ENCODE data around the gene SMIM29.
"Not testable (repeated sequence)": the region's sequence is repeated elsewhere in the genome, so short reads cannot be mapped to it uniquely, and the experiment has no call there.

Gene SMIM29

GRCh38 chr6:34248727-34249468, at the start of gene SMIM29:
TSS of gene SMIM29 (minus strand) at chr6:34249006. CDS start at chr6:34247791, 1,215 bp downstream.
- ATAC-seq (peak; percentile 75), DNase-seq (peak; percentile 99)

DNA sequence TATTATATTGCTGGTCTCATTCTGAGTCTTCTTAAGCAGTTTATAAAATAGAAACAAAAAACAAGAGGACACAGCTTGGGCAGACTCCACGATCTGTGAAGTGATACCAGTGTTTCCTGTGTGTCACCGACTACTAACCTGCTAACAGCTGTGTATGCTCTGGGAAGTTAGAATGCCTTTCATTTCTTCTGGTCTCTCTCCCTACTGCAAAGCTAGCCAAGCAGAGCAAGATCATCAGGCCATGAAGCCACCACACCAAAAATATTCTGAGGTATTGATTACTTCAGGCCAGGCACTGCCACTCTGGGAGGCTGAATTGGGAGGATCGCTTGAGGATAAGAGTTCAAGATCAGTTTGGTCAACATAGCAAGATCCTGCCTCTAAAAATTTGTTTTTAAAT, 46.9 kb upstream of the SMIM29 start:
- no peak for DNase-seq
- ATAC-seq, result peak; percentile 86

DNA sequence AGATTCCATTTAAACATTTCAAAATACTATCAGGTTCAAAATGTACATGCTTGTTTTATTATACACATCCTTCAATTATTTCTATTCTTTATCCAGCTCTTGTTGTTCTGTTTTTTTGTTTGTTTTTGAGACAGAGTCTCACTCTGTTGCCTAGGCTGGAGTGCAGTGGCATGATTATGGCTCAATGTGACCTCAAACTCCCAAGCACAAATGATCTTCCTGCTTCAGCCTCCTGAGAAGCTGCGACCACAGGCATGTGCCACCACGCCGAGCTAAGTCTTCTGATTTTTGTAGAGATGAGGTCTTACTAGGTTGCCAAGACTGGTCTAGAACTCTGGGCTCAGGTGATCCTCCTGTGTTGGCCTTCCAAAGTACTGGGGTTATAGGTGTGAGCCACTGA, 44.1 kb upstream of the SMIM29 start:
- ATAC-seq (no peak), DNase-seq (no peak)

- ATAC-seq (no peak), DNase-seq (no peak)
These were observed 40.3 kb upstream of the SMIM29 start for GRCh38 chr6:34289137-34289536.

- ATAC-seq, result no peak
- DNase-seq, result no peak
These were observed 39.8 kb upstream of the SMIM29 start for GRCh38 chr6:34288581-34288980.

- ATAC-seq (no peak), DNase-seq (no peak)
These were observed 36.8 kb upstream of the SMIM29 start for GRCh38 chr6:34285448-34286164.

GRCh38 chr6:34284563-34285447, 36.0 kb upstream of the SMIM29 start:
- ATAC-seq (no peak), DNase-seq (no peak)

GRCh38 chr6:34281702-34282334, 33.0 kb upstream of the SMIM29 start:
- no peak for ATAC-seq
- DNase-seq, result no peak

DNA sequence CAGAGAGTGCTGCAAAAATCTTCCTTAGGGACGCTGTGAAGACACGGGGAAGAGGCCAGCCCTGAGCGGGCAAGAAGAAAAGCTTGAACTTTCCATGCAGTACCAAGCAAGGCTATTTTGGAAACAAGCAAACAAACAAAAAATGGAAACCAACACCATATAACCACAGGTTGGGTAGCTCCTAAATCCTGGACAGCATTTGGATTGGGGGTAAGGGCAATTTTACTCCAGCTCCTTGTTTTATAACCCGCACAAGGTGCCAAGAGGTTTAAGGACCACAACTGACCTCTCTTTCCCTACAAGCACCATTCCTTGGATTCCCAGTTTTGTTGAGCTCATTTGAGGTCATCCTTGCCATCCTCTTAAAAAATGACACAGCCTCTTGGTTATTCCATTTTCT, 31.4 kb upstream of the SMIM29 start:
- ATAC-seq, result no peak
- no peak for DNase-seq

- ATAC-seq, result no peak
- DNase-seq, result no peak
These were observed 30.0 kb upstream of the SMIM29 start for GRCh38 chr6:34278833-34279232.

DNA sequence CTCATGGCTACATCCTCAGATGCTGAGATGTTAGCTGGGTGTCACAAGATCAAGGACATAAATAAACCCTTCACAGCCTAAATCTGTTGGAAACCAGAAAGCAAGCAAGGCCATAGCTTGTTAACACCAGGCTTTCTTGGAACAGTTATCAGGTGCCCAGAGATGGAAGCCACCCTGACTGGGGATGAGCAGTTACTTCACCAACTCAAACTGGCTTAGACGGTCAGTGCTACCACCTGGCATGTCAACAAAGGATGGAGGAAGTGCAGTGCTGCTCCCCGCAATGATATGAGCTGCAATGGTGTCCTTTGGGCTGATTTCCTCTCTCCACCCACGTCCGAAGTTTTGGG, 28.9 kb upstream of the SMIM29 start:
- ATAC-seq (no peak), DNase-seq (no peak)

DNA sequence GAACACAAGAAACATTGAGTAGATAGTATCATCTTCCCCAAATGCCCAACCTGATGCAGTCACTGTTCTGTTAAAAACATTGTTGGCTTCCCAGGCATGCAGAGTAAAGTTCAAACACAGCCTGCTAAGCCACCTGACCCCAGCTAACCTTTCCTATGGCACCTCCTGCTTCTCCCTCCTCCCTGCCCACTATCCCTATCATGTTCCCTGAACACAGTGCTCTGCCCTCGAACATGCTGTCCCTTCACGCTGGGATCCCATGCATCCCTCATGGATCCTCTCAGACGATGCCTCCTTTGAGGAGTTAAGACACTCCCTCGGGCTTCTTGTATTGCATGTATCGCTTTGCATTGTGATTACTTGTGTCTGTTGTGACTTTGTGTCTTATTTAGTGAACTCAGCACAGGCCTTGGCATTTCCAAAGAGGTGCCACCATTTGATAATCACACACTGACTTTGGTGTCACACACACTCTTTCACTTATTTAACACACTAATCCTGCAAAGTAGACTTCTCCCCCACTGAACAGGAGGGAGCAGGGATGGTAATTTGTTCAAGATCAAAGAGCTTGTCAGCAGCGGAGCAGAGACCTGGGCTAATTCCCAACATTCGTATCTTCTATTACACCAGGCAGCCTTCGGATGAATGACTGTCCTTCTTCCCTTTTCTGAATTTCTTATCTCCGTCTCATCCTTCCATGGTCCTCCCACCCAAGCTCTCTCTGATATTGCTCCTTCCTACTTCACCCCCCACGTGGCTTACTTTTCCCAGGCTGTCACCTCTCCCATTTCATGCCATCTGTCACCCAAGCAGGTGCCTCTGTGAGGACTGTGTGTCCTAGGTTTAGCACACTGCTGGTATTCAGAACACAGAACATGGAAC, 28.3 kb upstream of the SMIM29 start:
- no peak for ATAC-seq
- no peak for DNase-seq

DNA sequence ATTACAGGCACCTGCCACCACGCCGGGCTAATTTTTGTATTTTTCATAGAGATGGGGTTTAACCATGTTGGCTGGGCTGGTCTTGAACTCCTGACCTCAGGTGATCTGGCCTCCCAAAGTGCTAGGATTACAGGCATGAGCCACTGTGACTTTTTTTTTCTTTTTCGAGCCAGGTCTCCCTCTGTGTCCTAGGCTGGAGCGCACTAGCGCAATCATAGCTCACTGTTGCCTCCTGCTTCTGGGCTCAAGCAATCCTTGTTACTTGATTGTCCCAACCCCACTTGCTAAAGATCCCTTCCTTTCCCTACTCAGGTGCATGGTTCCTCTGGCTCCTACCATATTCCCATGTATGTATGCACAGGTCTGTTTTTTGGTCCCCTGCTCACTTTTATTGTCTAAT, 27.4 kb upstream of the SMIM29 start:
- ATAC-seq, result no peak

DNA sequence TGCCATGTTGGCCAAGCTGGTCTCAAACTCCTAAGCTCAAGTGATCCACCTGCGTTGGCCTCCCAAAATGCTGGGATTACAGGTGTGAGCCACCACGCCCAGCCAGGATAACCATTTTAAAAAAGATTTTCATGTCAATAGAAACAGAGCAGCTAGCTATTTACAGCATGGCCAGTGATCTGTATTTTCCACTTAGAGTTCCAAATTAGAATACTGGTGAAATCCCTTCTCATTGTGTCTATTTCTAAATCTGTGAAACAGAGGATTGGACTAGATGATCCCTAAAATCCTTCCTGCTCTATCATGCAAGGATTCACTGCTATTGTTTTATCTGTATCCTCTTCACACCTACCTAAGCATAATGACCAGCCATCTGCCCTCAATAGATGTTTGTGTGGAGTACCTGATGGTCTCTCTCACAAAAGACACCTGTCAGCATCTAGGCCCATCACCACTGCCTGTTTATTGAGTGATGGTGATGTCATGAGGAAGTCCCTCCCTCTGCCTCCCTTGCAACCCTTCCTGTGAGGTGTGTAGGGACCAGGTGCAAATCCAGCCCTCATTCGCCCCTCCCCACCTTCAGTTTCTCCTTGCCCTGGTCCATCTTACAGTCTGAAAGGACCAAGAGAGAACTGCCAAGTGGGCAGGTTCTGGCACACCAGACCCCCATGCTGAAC, 26.5 kb upstream of the SMIM29 start:
- ATAC-seq, result peak; percentile 43

More for the DNA sequence above, 27.4 kb upstream of the SMIM29 start:
- no peak for DNase-seq

DNA sequence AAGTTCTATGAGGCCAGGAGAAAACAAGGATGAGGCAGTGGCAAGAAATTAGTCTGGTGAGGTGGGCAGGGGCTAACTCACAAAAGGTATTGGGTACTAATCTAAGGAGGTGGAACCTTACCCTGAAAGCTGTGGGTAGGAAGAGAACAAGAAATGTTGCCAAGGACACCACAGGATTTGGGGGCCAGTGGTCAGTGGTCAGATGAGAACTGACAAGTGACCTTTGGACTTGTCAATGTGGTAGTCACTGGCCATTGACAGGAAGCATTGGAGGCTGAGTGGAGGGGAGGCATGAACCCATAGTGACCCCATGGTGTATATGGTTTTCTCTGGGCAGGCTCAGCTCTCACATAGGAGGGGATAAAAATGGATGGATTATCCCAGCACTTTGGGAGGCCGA, 25.3 kb upstream of the SMIM29 start:
- DNase-seq (no peak), ATAC-seq (no peak)

More for the DNA sequence above, 26.5 kb upstream of the SMIM29 start:
- DNase-seq, result no peak

- no peak for DNase-seq
- no peak for ATAC-seq
These were observed 24.5 kb upstream of the SMIM29 start for GRCh38 chr6:34273242-34273805.

- DNase-seq, result no peak
These were observed 23.5 kb upstream of the SMIM29 start for GRCh38 chr6:34272013-34272926.

GRCh38 chr6:34269658-34270341, 21.0 kb upstream of the SMIM29 start:
- not testable (repeated sequence) for ATAC-seq, DNase-seq

More at GRCh38 chr6:34272013-34272926, 23.5 kb upstream of the SMIM29 start:
- no peak for ATAC-seq

Data from stimulated activated naive CD8-positive, alpha-beta T cell treated with anti-CD3 and anti-CD28 coated beads, Interleukin-15, Interleukin-2, amounts not matched to agents 100 U/mL and 50 U/mL, for 24 hours (primary cell).